ENCODE results near the gene GYPC.

The GYPC gene

DNA sequence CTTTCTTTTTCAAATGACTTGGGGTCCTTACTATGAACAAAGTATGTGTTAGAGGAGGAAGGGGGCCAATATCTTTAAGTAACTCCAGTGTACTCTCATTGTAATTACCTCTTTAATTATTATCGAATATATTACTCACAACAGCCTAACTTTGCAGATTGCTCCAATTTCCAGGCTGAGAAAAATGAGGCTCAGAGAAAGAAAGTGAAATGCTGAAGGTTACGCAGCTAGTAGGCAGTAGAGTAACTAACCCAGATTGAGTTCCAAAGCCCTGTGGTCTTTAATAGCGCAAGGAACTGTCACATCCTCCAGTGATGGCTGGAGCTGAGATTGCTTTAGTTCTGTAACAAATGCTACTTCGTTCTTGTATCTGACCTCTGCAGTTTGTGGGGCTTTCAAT, 2.2 kb upstream of the GYPC start:
- ATAC-seq = no peak
- TF ChIP-seq, protein P1, sequence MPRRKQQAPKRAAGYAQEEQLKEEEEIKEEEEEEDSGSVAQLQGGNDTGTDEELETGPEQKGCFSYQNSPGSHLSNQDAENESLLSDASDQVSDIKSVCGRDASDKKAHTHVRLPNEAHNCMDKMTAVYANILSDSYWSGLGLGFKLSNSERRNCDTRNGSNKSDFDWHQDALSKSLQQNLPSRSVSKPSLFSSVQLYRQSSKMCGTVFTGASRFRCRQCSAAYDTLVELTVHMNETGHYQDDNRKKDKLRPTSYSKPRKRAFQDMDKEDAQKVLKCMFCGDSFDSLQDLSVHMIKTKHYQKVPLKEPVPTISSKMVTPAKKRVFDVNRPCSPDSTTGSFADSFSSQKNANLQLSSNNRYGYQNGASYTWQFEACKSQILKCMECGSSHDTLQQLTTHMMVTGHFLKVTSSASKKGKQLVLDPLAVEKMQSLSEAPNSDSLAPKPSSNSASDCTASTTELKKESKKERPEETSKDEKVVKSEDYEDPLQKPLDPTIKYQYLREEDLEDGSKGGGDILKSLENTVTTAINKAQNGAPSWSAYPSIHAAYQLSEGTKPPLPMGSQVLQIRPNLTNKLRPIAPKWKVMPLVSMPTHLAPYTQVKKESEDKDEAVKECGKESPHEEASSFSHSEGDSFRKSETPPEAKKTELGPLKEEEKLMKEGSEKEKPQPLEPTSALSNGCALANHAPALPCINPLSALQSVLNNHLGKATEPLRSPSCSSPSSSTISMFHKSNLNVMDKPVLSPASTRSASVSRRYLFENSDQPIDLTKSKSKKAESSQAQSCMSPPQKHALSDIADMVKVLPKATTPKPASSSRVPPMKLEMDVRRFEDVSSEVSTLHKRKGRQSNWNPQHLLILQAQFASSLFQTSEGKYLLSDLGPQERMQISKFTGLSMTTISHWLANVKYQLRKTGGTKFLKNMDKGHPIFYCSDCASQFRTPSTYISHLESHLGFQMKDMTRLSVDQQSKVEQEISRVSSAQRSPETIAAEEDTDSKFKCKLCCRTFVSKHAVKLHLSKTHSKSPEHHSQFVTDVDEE (CRISPR knock-in tag; IDR thresholded peaks at IDR 0.05) = no peak
- no peak for TF ChIP-seq ESRRG (CRISPR knock-in tag; IDR thresholded peaks at IDR 0.05)
- TF ChIP-seq OSR1 (CRISPR knock-in tag; IDR thresholded peaks at IDR 0.05) = no peak
- TF ChIP-seq ZNF565 (CRISPR knock-in tag; conservative IDR thresholded peaks at IDR 0.05; ENCODE audit: low read depth) = no peak
- no peak for TF ChIP-seq ZNF70 (CRISPR knock-in tag; IDR thresholded peaks at IDR 0.05)
- no peak for TF ChIP-seq ZC3H10 (CRISPR knock-in tag; IDR thresholded peaks at IDR 0.05)
- no peak for TF ChIP-seq ZNF8 (CRISPR knock-in tag; IDR thresholded peaks at IDR 0.05)
- TF ChIP-seq TCF4 (CRISPR knock-in tag; IDR thresholded peaks at IDR 0.05; ENCODE audit: borderline replicate concordance) = no peak
- TF ChIP-seq, protein P2, sequence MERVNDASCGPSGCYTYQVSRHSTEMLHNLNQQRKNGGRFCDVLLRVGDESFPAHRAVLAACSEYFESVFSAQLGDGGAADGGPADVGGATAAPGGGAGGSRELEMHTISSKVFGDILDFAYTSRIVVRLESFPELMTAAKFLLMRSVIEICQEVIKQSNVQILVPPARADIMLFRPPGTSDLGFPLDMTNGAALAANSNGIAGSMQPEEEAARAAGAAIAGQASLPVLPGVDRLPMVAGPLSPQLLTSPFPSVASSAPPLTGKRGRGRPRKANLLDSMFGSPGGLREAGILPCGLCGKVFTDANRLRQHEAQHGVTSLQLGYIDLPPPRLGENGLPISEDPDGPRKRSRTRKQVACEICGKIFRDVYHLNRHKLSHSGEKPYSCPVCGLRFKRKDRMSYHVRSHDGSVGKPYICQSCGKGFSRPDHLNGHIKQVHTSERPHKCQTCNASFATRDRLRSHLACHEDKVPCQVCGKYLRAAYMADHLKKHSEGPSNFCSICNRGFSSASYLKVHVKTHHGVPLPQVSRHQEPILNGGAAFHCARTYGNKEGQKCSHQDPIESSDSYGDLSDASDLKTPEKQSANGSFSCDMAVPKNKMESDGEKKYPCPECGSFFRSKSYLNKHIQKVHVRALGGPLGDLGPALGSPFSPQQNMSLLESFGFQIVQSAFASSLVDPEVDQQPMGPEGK (CRISPR knock-in tag; IDR thresholded peaks at IDR 0.05; ENCODE audit: borderline replicate concordance) = no peak
- TF ChIP-seq SNAI2 (CRISPR knock-in tag; IDR thresholded peaks at IDR 0.05) = no peak
- TF ChIP-seq, protein P3, sequence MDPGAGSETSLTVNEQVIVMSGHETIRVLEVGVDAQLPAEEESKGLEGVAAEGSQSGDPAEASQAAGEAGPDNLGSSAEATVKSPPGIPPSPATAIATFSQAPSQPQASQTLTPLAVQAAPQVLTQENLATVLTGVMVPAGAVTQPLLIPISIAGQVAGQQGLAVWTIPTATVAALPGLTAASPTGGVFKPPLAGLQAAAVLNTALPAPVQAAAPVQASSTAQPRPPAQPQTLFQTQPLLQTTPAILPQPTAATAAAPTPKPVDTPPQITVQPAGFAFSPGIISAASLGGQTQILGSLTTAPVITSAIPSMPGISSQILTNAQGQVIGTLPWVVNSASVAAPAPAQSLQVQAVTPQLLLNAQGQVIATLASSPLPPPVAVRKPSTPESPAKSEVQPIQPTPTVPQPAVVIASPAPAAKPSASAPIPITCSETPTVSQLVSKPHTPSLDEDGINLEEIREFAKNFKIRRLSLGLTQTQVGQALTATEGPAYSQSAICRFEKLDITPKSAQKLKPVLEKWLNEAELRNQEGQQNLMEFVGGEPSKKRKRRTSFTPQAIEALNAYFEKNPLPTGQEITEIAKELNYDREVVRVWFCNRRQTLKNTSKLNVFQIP (CRISPR knock-in tag; IDR thresholded peaks at IDR 0.05; ENCODE audit: borderline replicate concordance, low read depth) = no peak
- TF ChIP-seq CSDC2 (CRISPR knock-in tag; IDR thresholded peaks at IDR 0.05) = no peak
- no peak for TF ChIP-seq TOX (CRISPR knock-in tag; IDR thresholded peaks at IDR 0.05; ENCODE audit: borderline replicate concordance)
- TF ChIP-seq GLIS3 (CRISPR knock-in tag; IDR thresholded peaks at IDR 0.05) = no peak
- TF ChIP-seq BACH2 (CRISPR knock-in tag; IDR thresholded peaks at IDR 0.05; ENCODE audit: borderline replicate concordance) = no peak

DNA sequence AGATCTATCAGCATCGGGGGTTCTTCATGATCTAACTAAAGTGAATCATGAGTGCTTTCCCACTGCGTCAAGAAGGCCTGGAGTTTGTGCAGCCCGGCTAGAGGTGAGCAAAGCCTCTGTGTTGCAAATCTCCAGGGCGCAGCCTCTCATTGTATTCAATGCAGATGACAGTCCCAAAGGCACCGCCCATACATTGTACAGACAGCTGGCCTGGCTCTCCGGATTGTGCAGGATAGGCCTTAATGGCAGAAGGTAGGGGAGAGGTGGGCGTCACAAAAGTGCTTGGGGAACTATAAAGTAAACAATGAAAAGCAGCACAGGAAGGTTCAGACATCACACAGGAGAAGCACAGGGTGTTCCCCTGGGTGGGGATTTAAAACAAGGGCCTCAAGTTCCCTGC, 907 bp upstream of the GYPC start:
- TF ChIP-seq CSDC2 (CRISPR knock-in tag; IDR thresholded peaks at IDR 0.05) (no peak), ZNF70 (CRISPR knock-in tag; IDR thresholded peaks at IDR 0.05) (no peak), PPARA (CRISPR knock-in tag; IDR thresholded peaks at IDR 0.05; ENCODE audit: borderline replicate concordance) (no peak), ZFP3 (CRISPR knock-in tag; IDR thresholded peaks at IDR 0.05) (no peak), GLIS3 (CRISPR knock-in tag; IDR thresholded peaks at IDR 0.05) (no peak), ESRRG (CRISPR knock-in tag; IDR thresholded peaks at IDR 0.05) (no peak), BACH2 (CRISPR knock-in tag; IDR thresholded peaks at IDR 0.05; ENCODE audit: borderline replicate concordance) (no peak), SNAI2 (CRISPR knock-in tag; IDR thresholded peaks at IDR 0.05) (no peak), ZFP30 (CRISPR knock-in tag; IDR thresholded peaks at IDR 0.05) (no peak), ISL1 (CRISPR knock-in tag; IDR thresholded peaks at IDR 0.05) (no peak), ZC3H10 (CRISPR knock-in tag; IDR thresholded peaks at IDR 0.05) (no peak), ZNF8 (CRISPR knock-in tag; IDR thresholded peaks at IDR 0.05) (no peak), TOX (CRISPR knock-in tag; IDR thresholded peaks at IDR 0.05; ENCODE audit: borderline replicate concordance) (no peak), TCF4 (CRISPR knock-in tag; IDR thresholded peaks at IDR 0.05; ENCODE audit: borderline replicate concordance) (no peak)
- TF ChIP-seq, protein P3 (CRISPR knock-in tag; IDR thresholded peaks at IDR 0.05; ENCODE audit: borderline replicate concordance, low read depth) = no peak
- TF ChIP-seq, protein P4, sequence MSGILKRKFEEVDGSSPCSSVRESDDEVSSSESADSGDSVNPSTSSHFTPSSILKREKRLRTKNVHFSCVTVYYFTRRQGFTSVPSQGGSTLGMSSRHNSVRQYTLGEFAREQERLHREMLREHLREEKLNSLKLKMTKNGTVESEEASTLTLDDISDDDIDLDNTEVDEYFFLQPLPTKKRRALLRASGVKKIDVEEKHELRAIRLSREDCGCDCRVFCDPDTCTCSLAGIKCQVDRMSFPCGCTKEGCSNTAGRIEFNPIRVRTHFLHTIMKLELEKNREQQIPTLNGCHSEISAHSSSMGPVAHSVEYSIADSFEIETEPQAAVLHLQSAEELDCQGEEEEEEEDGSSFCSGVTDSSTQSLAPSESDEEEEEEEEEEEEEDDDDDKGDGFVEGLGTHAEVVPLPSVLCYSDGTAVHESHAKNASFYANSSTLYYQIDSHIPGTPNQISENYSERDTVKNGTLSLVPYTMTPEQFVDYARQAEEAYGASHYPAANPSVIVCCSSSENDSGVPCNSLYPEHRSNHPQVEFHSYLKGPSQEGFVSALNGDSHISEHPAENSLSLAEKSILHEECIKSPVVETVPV (CRISPR knock-in tag; IDR thresholded peaks at IDR 0.05) = no peak
- TF ChIP-seq, protein P1 (CRISPR knock-in tag; IDR thresholded peaks at IDR 0.05) = no peak
- TF ChIP-seq, protein P5, sequence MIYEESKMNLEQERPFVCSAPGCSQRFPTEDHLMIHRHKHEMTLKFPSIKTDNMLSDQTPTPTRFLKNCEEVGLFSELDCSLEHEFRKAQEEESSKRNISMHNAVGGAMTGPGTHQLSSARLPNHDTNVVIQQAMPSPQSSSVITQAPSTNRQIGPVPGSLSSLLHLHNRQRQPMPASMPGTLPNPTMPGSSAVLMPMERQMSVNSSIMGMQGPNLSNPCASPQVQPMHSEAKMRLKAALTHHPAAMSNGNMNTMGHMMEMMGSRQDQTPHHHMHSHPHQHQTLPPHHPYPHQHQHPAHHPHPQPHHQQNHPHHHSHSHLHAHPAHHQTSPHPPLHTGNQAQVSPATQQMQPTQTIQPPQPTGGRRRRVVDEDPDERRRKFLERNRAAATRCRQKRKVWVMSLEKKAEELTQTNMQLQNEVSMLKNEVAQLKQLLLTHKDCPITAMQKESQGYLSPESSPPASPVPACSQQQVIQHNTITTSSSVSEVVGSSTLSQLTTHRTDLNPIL (CRISPR knock-in tag; IDR thresholded peaks at IDR 0.05; ENCODE audit: low read depth) = no peak
- no peak for ATAC-seq

Data from SK-N-SH treated with all-trans-retinoic acid at 6 μM for 48 hours (cell line).